Measurements from ENCODE around the gene MYO5A.
"Not testable (repeated sequence)": the region's sequence is repeated elsewhere in the genome, so short reads cannot be mapped to it uniquely, and the experiment has no call there.

GRCh38 chr15:52551186-52551585 is 22.5 kb upstream of the MYO5A start:
- not testable (repeated sequence) for TF ChIP-seq EZH2 (optimal IDR thresholded peaks at IDR 0.05; ENCODE audit: low read depth, low read length); CTCF (IDR thresholded peaks at IDR 0.05; ENCODE audit: low read length)

Data from MM.1S (cell line).